GM18502 (cell line): ENCODE results near the gene PCARE.

ENCODE experiments used
- ATAC-seq: cut with Tn5 transposase; IDR thresholded peaks from one replicate; pipeline ENCODE4 v1.9.1; 2021; ENCODE audit warnings: mild to moderate bottlenecking; ENCODE audit not compliant: unreplicated experiment, poor library complexity

PCARE gene

GRCh38 chr2:29064746-29065067 is 9.6 kb downstream of the PCARE start:
- no peak for ATAC-seq

- no peak for ATAC-seq
These were observed 10.0 kb downstream of the PCARE start for GRCh38 chr2:29064346-29064715.

GRCh38 chr2:29063646-29064345 is 10.5 kb downstream of the PCARE start:
- no peak for ATAC-seq

GRCh38 chr2:29063056-29063455 is 11.3 kb downstream of the PCARE start:
- ATAC-seq = no peak

- ATAC-seq = no peak
These were observed 12.0 kb downstream of the PCARE start for GRCh38 chr2:29062371-29062770.

GRCh38 chr2:29061616-29062015 is 12.7 kb downstream of the PCARE start:
- no peak for ATAC-seq

GRCh38 chr2:29061176-29061575 is 13.1 kb downstream of the PCARE start:
- no peak for ATAC-seq

- no peak for ATAC-seq
These were observed 13.9 kb downstream of the PCARE start for GRCh38 chr2:29060441-29060840.

- ATAC-seq = no peak
These were observed 14.7 kb downstream of the PCARE start for GRCh38 chr2:29059624-29060023.

GRCh38 chr2:29057006-29057405 is 17.3 kb downstream of the PCARE start:
- ATAC-seq = no peak

GRCh38 chr2:29056452-29056851 is 17.9 kb downstream of the PCARE start:
- no peak for ATAC-seq

- no peak for ATAC-seq
These were observed 18.7 kb downstream of the PCARE start for GRCh38 chr2:29055601-29056000.

GRCh38 chr2:29054430-29054829 is 19.9 kb downstream of the PCARE start:
- ATAC-seq = no peak

- no peak for ATAC-seq
These were observed 20.5 kb downstream of the PCARE start for GRCh38 chr2:29053670-29054400.

GRCh38 chr2:29053223-29053622 is 21.1 kb downstream of the PCARE start:
- ATAC-seq = no peak

- ATAC-seq = no peak
These were observed 21.5 kb downstream of the PCARE start for GRCh38 chr2:29052807-29053206.

- ATAC-seq = no peak
These were observed 22.6 kb downstream of the PCARE start for GRCh38 chr2:29051730-29052129.

GRCh38 chr2:29050591-29050990 is 23.7 kb downstream of the PCARE start:
- no peak for ATAC-seq

GRCh38 chr2:29047083-29047845 is 27.1 kb downstream of the PCARE start:
- no peak for ATAC-seq

- ATAC-seq = no peak
These were observed 28.0 kb downstream of the PCARE start for GRCh38 chr2:29046321-29046720.

- ATAC-seq = no peak
These were observed 29.9 kb downstream of the PCARE start for GRCh38 chr2:29044459-29044858.
